GM12878 (cell line): ENCODE data around the gene FAM167B. TPM values are rescaled to one million over a fixed set of nuclear protein-coding genes. Genes with fewer than 3 reads are reported as not detected.

Experiments used
- BHLHE40 ChIP-seq, 2 experiments: fragments of 450-650 bp in 1 of 2; IDR thresholded peaks; 2 replicates each; pipeline ENCODE4 v1.6.1; 2011 to 2017; ENCODE audit warnings: low read depth in 2 of 2, borderline replicate concordance in 1 of 2, improper control_type of control experiment in 1 of 2, low read length in 1 of 2, mild to moderate bottlenecking in 1 of 2
- EP300 ChIP-seq, 2 experiments: fragments of 150-350 bp in 1 of 2; IDR thresholded peaks; 2 replicates each; pipeline ENCODE4 v1.6.1; 2011 to 2012; ENCODE audit warnings: low read depth in 2 of 2, low read length in 2 of 2, borderline replicate concordance in 1 of 2, improper control_type of control experiment in 1 of 2, inconsistent platforms in 1 of 2; ENCODE audit not compliant: control insufficient read depth in 1 of 2
- KDM1A ChIP-seq: fragments of 200-600 bp; sonication (generic); IDR thresholded peaks from 2 replicates; pipeline ENCODE4 v1.6.1; 2016; ENCODE audit warnings: borderline replicate concordance
- MTA2 ChIP-seq: fragments of 450-650 bp; IDR thresholded peaks from 2 replicates; pipeline ENCODE4 v1.6.1; 2016; ENCODE audit warnings: low read depth, mild to moderate bottlenecking, moderate library complexity
- MTA3 ChIP-seq: IDR thresholded peaks from 2 replicates; pipeline ENCODE4 v1.6.1; 2012; ENCODE audit warnings: low read length, inconsistent platforms, borderline replicate concordance
- MXI1 ChIP-seq: fragments of 150-350 bp; IDR thresholded peaks from 2 replicates; pipeline ENCODE4 v1.6.1; 2011; ENCODE audit warnings: low read depth, mild to moderate bottlenecking, inconsistent platforms, low read length, improper control_type of control experiment
- MYC ChIP-seq: IDR thresholded peaks from 2 replicates; pipeline ENCODE4 v1.6.1; 2011; ENCODE audit warnings: mild to moderate bottlenecking, low read length, moderate library complexity, inconsistent platforms; ENCODE audit not compliant: insufficient read depth, insufficient replicate concordance, insufficient read length, severe bottlenecking
- NFIC ChIP-seq: IDR thresholded peaks from 2 replicates; pipeline ENCODE4 v1.6.1; 2012; ENCODE audit warnings: low read depth, mild to moderate bottlenecking, inconsistent platforms, low read length, moderate library complexity
- NR2C2 ChIP-seq: IDR thresholded peaks from 2 replicates; pipeline ENCODE4 v1.6.1; 2011; ENCODE audit warnings: borderline replicate concordance, low read depth; ENCODE audit not compliant: control insufficient read depth, insufficient read length
- PML ChIP-seq: IDR thresholded peaks from 2 replicates; pipeline ENCODE4 v1.6.1; 2012; ENCODE audit warnings: low read length, inconsistent platforms
- SIN3A ChIP-seq: IDR thresholded peaks from 2 replicates; pipeline ENCODE4 v1.6.1; 2012; ENCODE audit warnings: low read depth, low read length, improper control_type of control experiment
- SREBF2 ChIP-seq: IDR thresholded peaks from 2 replicates; pipeline ENCODE4 v1.6.1; 2012; ENCODE audit warnings: mild to moderate bottlenecking, low read length
- ZNF207 ChIP-seq: fragments of 450-650 bp; IDR thresholded peaks from 2 replicates; pipeline ENCODE4 v1.6.1; 2014; ENCODE audit warnings: antibody characterized with exemption, mild to moderate bottlenecking, borderline replicate concordance
- ZZZ3 ChIP-seq: IDR thresholded peaks from 2 replicates; pipeline ENCODE4 v1.6.1; 2011; ENCODE audit warnings: low read depth; ENCODE audit not compliant: control insufficient read depth, insufficient read length
- polyA plus RNA-seq, 11 experiments: library from polyadenylated mRNA; depleted of rRNA in 4 of 11; unstranded in 6 of 11; stranded (reverse) in 5 of 11; fragments of >200 nt; fragmentation: Nextera tagmentation in 4 of 11; fragmentation: Illumina TruSeq in 1 of 11; extraction: Ambion mirVana in 4 of 11; extraction: Trizol in 1 of 11; gene quantifications; 1 replicate in 1 of 11; 2 replicates in 10 of 11; pipeline versions ENCODE4 v1.2.1 to v1.2.3, GENCODE V29; 2011 to 2016; ENCODE audit warnings: inconsistent platforms in 2 of 11, missing spikeins in 2 of 11, low read depth in 1 of 11
- total RNA-seq, 4 experiments: library from RNA; depleted of rRNA in 3 of 4; stranded (reverse); fragments of >200 nt in 3 of 4; fragmentation: Illumina TruSeq in 1 of 4; extraction: Trizol in 1 of 4; gene quantifications; 2 replicates each; pipeline versions ENCODE4 v1.2.1 to v1.2.3, GENCODE V29; 2013 to 2021
- TF ChIP-seq, protein P1 (sequence below): IDR thresholded peaks from 2 replicates; pipeline ENCODE4 v1.6.1; 2011; ENCODE audit warnings: mild to moderate bottlenecking, low read depth, low read length, moderate library complexity; ENCODE audit not compliant: insufficient replicate concordance
- TF ChIP-seq, protein P2 (sequence below): IDR thresholded peaks from 2 replicates; pipeline ENCODE4 v1.6.1; 2011; ENCODE audit warnings: borderline replicate concordance, low read depth, mild to moderate bottlenecking, moderate library complexity, mixed read lengths, low read length; ENCODE audit not compliant: insufficient read depth; ENCODE audit errors: extremely low read length
- TF ChIP-seq, protein P3 (sequence below): fragments of 450-650 bp; IDR thresholded peaks from 2 replicates; pipeline ENCODE4 v1.6.1; 2016; ENCODE audit warnings: mild to moderate bottlenecking
- TF ChIP-seq, protein P4 (sequence below): fragments of 450-650 bp; IDR thresholded peaks from 2 replicates; pipeline ENCODE4 v1.6.1; 2017; ENCODE audit warnings: antibody characterized with exemption, mild to moderate bottlenecking, moderate library complexity

The FAM167B gene
- total and polyA plus RNA-seq, 10 of the 15 experiments (the other 5 are each of a cell fraction or from before 2014, with no cell fraction given) = 0.07 to 1.2 (median 0.36) TPM; not detected in 2

DNA sequence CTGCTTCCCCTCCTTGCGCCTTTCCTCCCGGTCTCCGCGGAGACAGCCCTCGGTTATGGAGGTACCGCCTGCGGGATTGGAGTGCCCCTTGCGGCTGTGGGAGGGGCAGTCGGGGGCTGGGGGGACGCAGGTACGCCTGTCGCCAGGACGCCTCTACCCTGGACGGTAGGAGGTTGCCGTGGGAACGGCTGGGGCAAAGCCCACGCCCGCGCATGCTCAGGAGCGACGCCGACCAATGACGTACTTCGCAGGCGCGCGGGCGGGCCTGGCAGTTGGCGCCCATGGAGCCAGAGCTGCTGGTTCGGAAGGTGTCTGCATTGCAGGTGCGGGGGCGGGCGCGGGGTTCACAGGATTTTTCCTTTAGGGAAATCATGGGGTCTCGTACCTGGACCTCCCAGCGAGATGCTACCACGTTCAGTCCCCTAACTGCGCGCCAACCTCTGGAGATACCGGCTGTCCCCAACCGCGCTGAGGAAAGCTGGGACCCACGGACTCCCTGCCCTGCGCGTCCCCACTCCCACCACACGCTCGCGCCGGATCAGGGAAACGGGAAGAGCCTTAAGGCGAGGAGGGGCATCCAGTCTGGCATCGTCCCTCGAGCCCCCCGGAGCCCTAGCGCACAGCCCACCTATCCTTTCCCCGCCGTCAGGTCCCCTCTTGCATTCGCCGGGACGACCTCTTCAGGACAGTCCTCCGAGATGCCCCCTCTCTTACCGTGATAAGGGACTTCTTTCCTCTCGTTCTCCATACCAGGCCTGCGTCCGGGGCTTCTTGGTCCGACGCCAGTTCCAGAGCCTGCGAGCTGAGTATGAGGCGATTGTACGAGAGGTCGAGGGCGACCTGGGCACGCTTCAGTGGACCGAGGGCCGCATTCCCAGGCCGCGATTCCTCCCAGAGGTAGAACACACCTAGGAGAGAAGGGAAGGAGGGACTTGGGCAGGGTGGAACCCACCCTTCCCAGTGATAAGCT is 41.3 kb upstream of the FAM167B start, which contains the start of gene IQCC (continued):
- TF ChIP-seq, protein P1, sequence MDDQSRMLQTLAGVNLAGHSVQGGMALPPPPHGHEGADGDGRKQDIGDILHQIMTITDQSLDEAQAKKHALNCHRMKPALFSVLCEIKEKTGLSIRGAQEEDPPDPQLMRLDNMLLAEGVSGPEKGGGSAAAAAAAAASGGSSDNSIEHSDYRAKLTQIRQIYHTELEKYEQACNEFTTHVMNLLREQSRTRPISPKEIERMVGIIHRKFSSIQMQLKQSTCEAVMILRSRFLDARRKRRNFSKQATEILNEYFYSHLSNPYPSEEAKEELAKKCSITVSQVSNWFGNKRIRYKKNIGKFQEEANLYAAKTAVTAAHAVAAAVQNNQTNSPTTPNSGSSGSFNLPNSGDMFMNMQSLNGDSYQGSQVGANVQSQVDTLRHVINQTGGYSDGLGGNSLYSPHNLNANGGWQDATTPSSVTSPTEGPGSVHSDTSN = no peak
- TF ChIP-seq PML (no peak; the same call in 1 of the 2 replicates), BHLHE40 (IDR thresholded peaks at IDR 0.05; ENCODE audit: borderline replicate concordance in 1 of 2, low read depth in 2 of 2, low read length in 1 of 2) (peak; percentile 21 to 59; a peak in 1 of 4 replicates), ZZZ3 (no peak), MXI1 (peak; percentile 91), KDM1A (no peak), SREBF2 (no peak), SIN3A (peak; percentile 77), NR2C2 (no peak), MTA2 (no peak), MYC (no peak), NFIC (no peak), MTA3 (no peak; the same call in 1 of the 2 replicates), EP300 (IDR thresholded peaks at IDR 0.05; ENCODE audit: borderline replicate concordance in 1 of 2, control insufficient read depth in 1 of 2, low read depth in 2 of 2, low read length in 2 of 2) (no peak), ZNF207 (no peak)
- TF ChIP-seq, protein P2, sequence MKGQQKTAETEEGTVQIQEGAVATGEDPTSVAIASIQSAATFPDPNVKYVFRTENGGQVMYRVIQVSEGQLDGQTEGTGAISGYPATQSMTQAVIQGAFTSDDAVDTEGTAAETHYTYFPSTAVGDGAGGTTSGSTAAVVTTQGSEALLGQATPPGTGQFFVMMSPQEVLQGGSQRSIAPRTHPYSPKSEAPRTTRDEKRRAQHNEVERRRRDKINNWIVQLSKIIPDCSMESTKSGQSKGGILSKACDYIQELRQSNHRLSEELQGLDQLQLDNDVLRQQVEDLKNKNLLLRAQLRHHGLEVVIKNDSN = no peak
- TF ChIP-seq, protein P3, sequence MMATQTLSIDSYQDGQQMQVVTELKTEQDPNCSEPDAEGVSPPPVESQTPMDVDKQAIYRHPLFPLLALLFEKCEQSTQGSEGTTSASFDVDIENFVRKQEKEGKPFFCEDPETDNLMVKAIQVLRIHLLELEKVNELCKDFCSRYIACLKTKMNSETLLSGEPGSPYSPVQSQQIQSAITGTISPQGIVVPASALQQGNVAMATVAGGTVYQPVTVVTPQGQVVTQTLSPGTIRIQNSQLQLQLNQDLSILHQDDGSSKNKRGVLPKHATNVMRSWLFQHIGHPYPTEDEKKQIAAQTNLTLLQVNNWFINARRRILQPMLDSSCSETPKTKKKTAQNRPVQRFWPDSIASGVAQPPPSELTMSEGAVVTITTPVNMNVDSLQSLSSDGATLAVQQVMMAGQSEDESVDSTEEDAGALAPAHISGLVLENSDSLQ = 0 out of 2 replicates have a peak, but pooled peaks have one; percentile 5
- TF ChIP-seq, protein P4, sequence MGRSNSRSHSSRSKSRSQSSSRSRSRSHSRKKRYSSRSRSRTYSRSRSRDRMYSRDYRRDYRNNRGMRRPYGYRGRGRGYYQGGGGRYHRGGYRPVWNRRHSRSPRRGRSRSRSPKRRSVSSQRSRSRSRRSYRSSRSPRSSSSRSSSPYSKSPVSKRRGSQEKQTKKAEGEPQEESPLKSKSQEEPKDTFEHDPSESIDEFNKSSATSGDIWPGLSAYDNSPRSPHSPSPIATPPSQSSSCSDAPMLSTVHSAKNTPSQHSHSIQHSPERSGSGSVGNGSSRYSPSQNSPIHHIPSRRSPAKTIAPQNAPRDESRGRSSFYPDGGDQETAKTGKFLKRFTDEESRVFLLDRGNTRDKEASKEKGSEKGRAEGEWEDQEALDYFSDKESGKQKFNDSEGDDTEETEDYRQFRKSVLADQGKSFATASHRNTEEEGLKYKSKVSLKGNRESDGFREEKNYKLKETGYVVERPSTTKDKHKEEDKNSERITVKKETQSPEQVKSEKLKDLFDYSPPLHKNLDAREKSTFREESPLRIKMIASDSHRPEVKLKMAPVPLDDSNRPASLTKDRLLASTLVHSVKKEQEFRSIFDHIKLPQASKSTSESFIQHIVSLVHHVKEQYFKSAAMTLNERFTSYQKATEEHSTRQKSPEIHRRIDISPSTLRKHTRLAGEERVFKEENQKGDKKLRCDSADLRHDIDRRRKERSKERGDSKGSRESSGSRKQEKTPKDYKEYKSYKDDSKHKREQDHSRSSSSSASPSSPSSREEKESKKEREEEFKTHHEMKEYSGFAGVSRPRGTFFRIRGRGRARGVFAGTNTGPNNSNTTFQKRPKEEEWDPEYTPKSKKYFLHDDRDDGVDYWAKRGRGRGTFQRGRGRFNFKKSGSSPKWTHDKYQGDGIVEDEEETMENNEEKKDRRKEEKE = no peak
